IPS-20b (cell line): ENCODE results near the gene COX19.
"Not testable (repeated sequence)": the region's sequence is repeated elsewhere in the genome, so short reads cannot be mapped to it uniquely, and the experiment has no call there.

Source experiments
- H3K27ac ChIP-seq: one replicate; pipeline ENCODE4 v1.5.1; 2013; ENCODE audit warnings: low read length
- H3K27me3 ChIP-seq: 2 replicates; pipeline ENCODE4 v1.6.1; 2013; ENCODE audit warnings: mild to moderate bottlenecking, low read length, inconsistent platforms; ENCODE audit not compliant: insufficient read depth
- H3K36me3 ChIP-seq: 2 replicates; pipeline ENCODE4 v1.6.1; 2013; ENCODE audit warnings: low read depth, mild to moderate bottlenecking, inconsistent platforms, low read length, moderate library complexity; ENCODE audit not compliant: insufficient read depth
- H3K4me1 ChIP-seq: 2 replicates; pipeline ENCODE4 v1.6.1; 2013; ENCODE audit warnings: mild to moderate bottlenecking, control low read depth, inconsistent platforms, low read length, moderate library complexity; ENCODE audit not compliant: insufficient read depth
- H3K4me3 ChIP-seq: 2 replicates; pipeline ENCODE4 v1.5.1; 2013; ENCODE audit warnings: mild to moderate bottlenecking, low read length, inconsistent platforms
- H3K9ac ChIP-seq: 2 replicates; pipeline ENCODE4 v1.6.1; 2013; ENCODE audit warnings: low read depth, mild to moderate bottlenecking, inconsistent platforms, low read length, moderate library complexity
- H3K9me3 ChIP-seq: 2 replicates; pipeline ENCODE4 v1.6.1; 2013; ENCODE audit warnings: mild to moderate bottlenecking, low read depth, low read length, inconsistent platforms; ENCODE audit not compliant: insufficient read depth

COX19 gene

GRCh38 chr7:959740-960139 lies 15.6 kb downstream of the COX19 start:
- H3K9me3 ChIP-seq, H3K36me3 ChIP-seq, H3K27ac ChIP-seq, H3K4me3 ChIP-seq, H3K4me1 ChIP-seq, H3K9ac ChIP-seq: not testable (repeated sequence)
- H3K27me3 ChIP-seq: peaks cover 15% of the 10 kb centered on the region

GRCh38 chr7:959271-959670 lies 16.1 kb downstream of the COX19 start:
- peaks cover 16% of the 10 kb centered on the region for H3K27me3 ChIP-seq
- H3K9ac ChIP-seq: no peak overlapping the region
- H3K27ac ChIP-seq: no peak overlapping the region
- H3K4me3 ChIP-seq: no peak overlapping the region
- H3K36me3 ChIP-seq: no peaks in the 10 kb centered on the region
- H3K4me1 ChIP-seq: no peaks in the 10 kb centered on the region; the same call in 1 of the 2 replicates
- no peaks in the 10 kb centered on the region for H3K9me3 ChIP-seq

GRCh38 chr7:958221-959200 lies 16.8 kb downstream of the COX19 start:
- H3K4me3 ChIP-seq: no peak overlapping the region
- no peaks in the 10 kb centered on the region; the same call in 1 of the 2 replicates for H3K4me1 ChIP-seq
- no peak overlapping the region for H3K9ac ChIP-seq

GRCh38 chr7:957418-958220 lies 17.7 kb downstream of the COX19 start:
- Histone ChIP-seq H3K27ac (no peak overlapping the region), H3K4me1 (no peaks in the 10 kb centered on the region), H3K4me3 (no peak overlapping the region), H3K27me3 (peaks cover 29% of the 10 kb centered on the region), H3K9me3 (no peaks in the 10 kb centered on the region), H3K36me3 (no peaks in the 10 kb centered on the region), H3K9ac (no peak overlapping the region)

More at GRCh38 chr7:958221-959200, 16.8 kb downstream of the COX19 start:
- H3K36me3 ChIP-seq: no peaks in the 10 kb centered on the region
- no peak overlapping the region for H3K27ac ChIP-seq
- H3K9me3 ChIP-seq: no peaks in the 10 kb centered on the region
- peaks cover 20% of the 10 kb centered on the region for H3K27me3 ChIP-seq

DNA sequence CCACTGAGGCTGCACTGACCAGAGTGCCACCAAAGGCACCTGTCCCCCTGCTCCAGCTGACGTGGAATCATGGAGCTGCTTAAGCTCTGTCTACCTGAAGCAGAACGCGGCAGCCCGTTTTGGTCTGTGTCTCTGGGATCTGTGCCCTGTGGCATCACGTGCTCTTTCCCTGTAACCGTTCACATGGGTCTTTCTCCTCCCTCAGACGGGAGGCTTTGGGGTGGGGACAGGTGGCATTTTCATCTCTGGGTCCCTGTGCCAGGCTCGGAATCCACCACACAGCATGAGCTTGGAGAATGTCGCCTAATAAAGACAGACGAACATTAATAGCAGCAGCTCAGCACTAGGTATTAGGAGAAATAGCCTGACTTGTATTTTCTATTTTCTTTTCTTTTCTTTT lies 19.3 kb downstream of the COX19 start:
- H3K27me3 ChIP-seq: peaks cover 35% of the 10 kb centered on the region

GRCh38 chr7:954330-955238 lies 20.8 kb downstream of the COX19 start, which contains the start of gene ADAP1:
TSS of gene ADAP1 (minus strand) at chr7:954680. CDS start at chr7:954477, 203 bp downstream.
- H3K4me3 ChIP-seq: peak within 1 kb of the TSS; percentile 53; the same call in 1 of the 2 replicates
- H3K9ac ChIP-seq: no peak within 1 kb of the TSS
- H3K36me3 ChIP-seq: no peaks in the 10 kb centered on the region
- no peak within 1 kb of the TSS for H3K27ac ChIP-seq
- H3K27me3 ChIP-seq: peaks cover 35% of the 10 kb centered on the region
- no peaks in the 10 kb centered on the region for H3K4me1 ChIP-seq
- no peaks in the 10 kb centered on the region for H3K9me3 ChIP-seq

More for the DNA sequence above, 19.3 kb downstream of the COX19 start:
- no peaks in the 10 kb centered on the region for H3K4me1 ChIP-seq
- H3K4me3 ChIP-seq: no peak overlapping the region
- no peak overlapping the region for H3K27ac ChIP-seq
- H3K36me3 ChIP-seq: no peaks in the 10 kb centered on the region
- H3K9ac ChIP-seq: no peak overlapping the region
- no peaks in the 10 kb centered on the region for H3K9me3 ChIP-seq

GRCh38 chr7:953547-954327 lies 21.6 kb downstream of the COX19 start:
- Histone ChIP-seq H3K9ac (no peak overlapping the region), H3K9me3 (no peaks in the 10 kb centered on the region), H3K4me3 (peak overlapping the region; percentile 53; the same call in 1 of the 2 replicates), H3K27ac (no peak overlapping the region), H3K4me1 (no peaks in the 10 kb centered on the region), H3K36me3 (no peaks in the 10 kb centered on the region), H3K27me3 (peaks cover 35% of the 10 kb centered on the region)

- Histone ChIP-seq H3K9me3 (no peaks in the 10 kb centered on the region), H3K9ac (no peak overlapping the region), H3K4me1 (no peaks in the 10 kb centered on the region), H3K4me3 (no peak overlapping the region), H3K36me3 (no peaks in the 10 kb centered on the region), H3K27ac (no peak overlapping the region), H3K27me3 (peaks cover 35% of the 10 kb centered on the region)
These were observed 22.6 kb downstream of the COX19 start for GRCh38 chr7:952548-953441.

DNA sequence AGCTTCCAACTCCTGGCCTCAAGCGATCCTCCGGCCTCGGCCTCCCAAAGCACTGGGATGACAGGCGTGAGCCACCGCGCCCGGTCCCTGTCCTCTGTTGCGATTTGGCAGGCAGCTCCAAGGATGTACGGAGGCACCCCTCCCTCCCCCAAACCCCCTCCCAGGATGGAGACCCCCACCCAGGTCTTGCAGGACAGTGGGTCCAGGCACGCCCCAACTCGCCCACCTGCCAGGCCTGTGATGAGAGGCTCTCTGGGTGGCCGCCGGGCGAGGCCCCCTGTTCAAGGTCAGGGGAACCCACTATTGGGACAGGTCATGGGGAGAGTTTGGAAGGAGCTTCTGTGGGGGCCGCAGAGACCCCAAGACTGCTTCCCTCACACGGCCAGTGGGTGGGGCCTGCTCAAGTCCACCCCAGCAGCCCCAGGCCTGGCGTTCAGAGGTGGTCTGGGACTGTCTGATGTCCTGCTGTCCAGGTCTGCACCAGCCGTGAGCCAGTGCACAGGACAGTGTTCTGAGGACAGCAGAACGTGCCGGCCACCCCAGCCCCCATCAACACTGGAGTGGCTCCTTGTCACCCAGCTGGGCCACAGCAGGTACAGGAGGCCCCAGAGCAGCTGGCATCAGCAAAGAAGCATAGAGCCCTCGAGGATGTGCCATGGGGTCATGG lies 23.3 kb downstream of the COX19 start:
- Histone ChIP-seq H3K27ac (no peak overlapping the region), H3K36me3 (no peaks in the 10 kb centered on the region), H3K9ac (no peak overlapping the region)

More for the DNA sequence above, 23.3 kb downstream of the COX19 start:
- Histone ChIP-seq H3K27me3 (peaks cover 35% of the 10 kb centered on the region), H3K9me3 (no peaks in the 10 kb centered on the region), H3K4me3 (no peak overlapping the region), H3K4me1 (no peaks in the 10 kb centered on the region)
